Uterus (tissue), 4 donors: ENCODE results near the gene ZNF32. TPM values are rescaled to one million over a fixed set of nuclear protein-coding genes. Genes with fewer than 3 reads are reported as not detected.

Experiments
- total RNA-seq, 4 donors: library from RNA; depleted of rRNA in 3 of 4; stranded (reverse); fragments of >200 nt in 3 of 4; gene quantifications; one replicate each; pipeline versions ENCODE4 v1.1.0 to v1.2.4, GENCODE V29; 2014 to 2023
- donor health status: DM: yes; HTN: yes; CAD: no.

The ZNF32 gene
- total RNA-seq, 4 donors from 2014 or later, result 51.2 to 83.5 (median 67.0) TPM

Other genes starting within 250 kb of the ZNF32 start
- 100 to 1,000 TPM in 2 of 4 donors, 10 to 100 TPM in 2; 86.2 to 211 (median 142) TPM for gene HNRNPF, start 239.7 kb downstream of the ZNF32 start, total RNA-seq
- gene ZNF487, start 211.8 kb downstream of the ZNF32 start, total RNA-seq, result 10 to 100 TPM; 15.0 to 22.8 (median 17.8) TPM
- gene ZNF239, start 74.3 kb downstream of the ZNF32 start, total RNA-seq, result 10 to 100 TPM in 1 of 4 donors, 1 to 10 TPM in 3; 1.8 to 14.4 (median 8.0) TPM
- gene ZNF485, start 42.4 kb downstream of the ZNF32 start, total RNA-seq, result 1 to 10 TPM in 3 of 4 donors, not detected in 1; 1.3 to 9.5 (median 6.8) TPM